Prostate gland (tissue), 2 donors: Measurements from ENCODE around the gene ALKBH2. TPM values are rescaled to one million over a fixed set of nuclear protein-coding genes. Genes with fewer than 3 reads are reported as not detected.

ENCODE experiments used
- DNase-seq: peaks from one replicate; pipeline ENCODE4 v3.0.0-alpha.2; 2019; ENCODE audit warnings: low spot score
- H3K27ac ChIP-seq, 2 donors: fragments of 200-600 bp; sonication (generic); 2 replicates each; pipeline ENCODE4 v1.5.1; 2017 to 2019
- H3K27me3 ChIP-seq: fragments of 200-600 bp; sonication (generic); replicated peaks from 2 replicates; pipeline ENCODE4 v1.5.1; 2019; ENCODE audit not compliant: insufficient read depth
- H3K36me3 ChIP-seq, 2 donors: fragments of 200-600 bp; sonication (generic); 1 replicate in 1 of 2; 2 replicates in 1 of 2; pipeline versions ENCODE4 v1.5.1 to v1.8.1; 2017 to 2019
- H3K4me1 ChIP-seq: fragments of 200-600 bp; sonication (generic); replicated peaks from 2 replicates; pipeline ENCODE4 v1.5.1; 2019
- H3K4me3 ChIP-seq, 2 donors: fragments of 200-600 bp; sonication (generic); 2 replicates each; pipeline ENCODE4 v1.5.1; 2017 to 2019
- H3K9me3 ChIP-seq: fragments of 200-600 bp; sonication (generic); 2 replicates; pipeline ENCODE4 v1.5.1; 2017
- CTCF ChIP-seq, 4 experiments: fragments of 200-600 bp in 2 of 4; fragments of 450-650 bp in 2 of 4; sonication (generic) in 2 of 4; IDR thresholded peaks; 1 replicate in 3 of 4; 2 replicates in 1 of 4; pipeline ENCODE4 v1.5.1; 2016 to 2019; ENCODE audit warnings: antibody characterized with exemption in 4 of 4, mild to moderate bottlenecking in 2 of 4, moderate library complexity in 2 of 4
- POLR2A ChIP-seq: fragments of 450-650 bp; IDR thresholded peaks from one replicate; pipeline ENCODE4 v1.6.1; 2016; ENCODE audit warnings: antibody characterized with exemption, mild to moderate bottlenecking
- POLR2AphosphoS5 ChIP-seq: sonication (generic); formaldehyde crosslinking; IDR thresholded peaks from one replicate; pipeline ENCODE4 v1.6.1; 2017; ENCODE audit warnings: antibody characterized with exemption
- WGBS: methylation state at CpG from one replicate; pipeline ENCODE4 v1.1.5; 2018; 5-methylcytosine and 5-hydroxymethylcytosine counted together
- intact Hi-C: fragments of 100-400 bp; cut with DNase I; formaldehyde crosslinking; loops from one replicate; pipeline ENCODE4 v1.14.2; 2022
- total RNA-seq, 2 donors: library from RNA; depleted of rRNA; stranded (reverse); fragments of >200 nt; gene quantifications; one replicate each; pipeline ENCODE4 v1.1.0, GENCODE V29; 2016

ALKBH2 gene
- total RNA-seq, 2 donors from 2014 or later: 16.6 to 26.2 TPM

- Histone ChIP-seq H3K4me3 (no peak overlapping the region), H3K27me3 (no peaks in the 10 kb centered on the region), H3K4me1 (no peaks in the 10 kb centered on the region), H3K36me3 (peaks cover 0 to 7% of the 10 kb centered on the region in 2 donors), H3K9me3 (no peaks in the 10 kb centered on the region), H3K27ac (no peak overlapping the region)
- intact Hi-C loops: no loop called here
- WGBS: 85% methylated on average over 5 of the region's 5 CpGs
- no peak for DNase-seq
- no peak for TF ChIP-seq CTCF (IDR thresholded peaks at IDR 0.05)
- TF ChIP-seq POLR2AphosphoS5: no peak
- no peak for TF ChIP-seq POLR2A
Measured at GRCh38 chr12:109065154-109065852, 28.0 kb downstream of the ALKBH2 start.

- TF ChIP-seq CTCF (IDR thresholded peaks at IDR 0.05): no peak
- no peak for TF ChIP-seq POLR2A
- no peak for TF ChIP-seq POLR2AphosphoS5
- WGBS: 98% methylated on average over 3 of the region's 3 CpGs
- Histone ChIP-seq H3K27me3 (no peaks in the 10 kb centered on the region), H3K9me3 (no peaks in the 10 kb centered on the region), H3K4me3 (no peak overlapping the region), H3K27ac (no peak overlapping the region), H3K4me1 (no peaks in the 10 kb centered on the region), H3K36me3 (peaks cover 0 to 2% of the 10 kb centered on the region in 2 donors)
- intact Hi-C loops: no loop called here
- DNase-seq: no peak
Measured at GRCh38 chr12:109064143-109064542, 29.1 kb downstream of the ALKBH2 start.

GRCh38 chr12:109058773-109059172 lies 34.5 kb downstream of the ALKBH2 start:
- Histone ChIP-seq H3K4me3 (no peak overlapping the region), H3K36me3 (no peaks in the 10 kb centered on the region), H3K27me3 (no peaks in the 10 kb centered on the region), H3K4me1 (no peaks in the 10 kb centered on the region), H3K27ac (no peak overlapping the region), H3K9me3 (no peaks in the 10 kb centered on the region)
- TF ChIP-seq POLR2A (no peak), POLR2AphosphoS5 (no peak), CTCF (IDR thresholded peaks at IDR 0.05) (no peak)
- intact Hi-C loops: no loop called here
- WGBS: 93% methylated on average over 6 of the region's 6 CpGs
- DNase-seq: no peak

GRCh38 chr12:109057376-109057775 lies 35.9 kb downstream of the ALKBH2 start:
- 95% methylated on average over 1 of the region's 1 CpG for WGBS
- Histone ChIP-seq H3K27ac (no peak overlapping the region), H3K27me3 (no peaks in the 10 kb centered on the region), H3K4me3 (no peak overlapping the region), H3K9me3 (no peaks in the 10 kb centered on the region), H3K4me1 (no peaks in the 10 kb centered on the region), H3K36me3 (no peaks in the 10 kb centered on the region)
- no peak for DNase-seq
- intact Hi-C loops: no loop called here
- TF ChIP-seq POLR2AphosphoS5: no peak
- no peak for TF ChIP-seq POLR2A
- TF ChIP-seq CTCF (IDR thresholded peaks at IDR 0.05): no peak

GRCh38 chr12:109056891-109057290 lies 36.4 kb downstream of the ALKBH2 start:
- H3K4me1 ChIP-seq: no peaks in the 10 kb centered on the region
- DNase-seq: no peak
- 80% methylated on average over 3 of the region's 3 CpGs for WGBS
- intact Hi-C loops: no loop called here
- H3K4me3 ChIP-seq: no peak overlapping the region
- no peak for TF ChIP-seq POLR2AphosphoS5
- no peak for TF ChIP-seq POLR2A
- no peak for TF ChIP-seq CTCF (IDR thresholded peaks at IDR 0.05)
- H3K9me3 ChIP-seq: no peaks in the 10 kb centered on the region
- H3K27ac ChIP-seq: no peak overlapping the region
- no peaks in the 10 kb centered on the region for H3K36me3 ChIP-seq
- H3K27me3 ChIP-seq: no peaks in the 10 kb centered on the region
